Endothelial cell of umbilical vein (primary cell): ENCODE data around the gene SDC4.

Experiments used
- CTCF ChIP-seq, 2 donors: IDR thresholded peaks; 1 replicate in 1 of 2; 2 replicates in 1 of 2; pipeline ENCODE4 v1.5.1; 2011; ENCODE audit warnings: low read length in 2 of 2, mild to moderate bottlenecking in 2 of 2, moderate library complexity in 2 of 2, control low read depth in 1 of 2, inconsistent platforms in 1 of 2, low read depth in 1 of 2; ENCODE audit not compliant: insufficient read depth in 1 of 2; ENCODE audit errors: extremely low read depth in 1 of 2
- POLR2A ChIP-seq: IDR thresholded peaks from 2 replicates; pipeline ENCODE4 v1.6.1; 2012; ENCODE audit warnings: low read depth, mild to moderate bottlenecking, control low read depth, low read length

GRCh38 chr20:45308117-45308778 lies 40.0 kb downstream of the SDC4 start, which contains the start of gene MATN4:
- TF ChIP-seq POLR2A (no peak), CTCF (IDR thresholded peaks at IDR 0.05; ENCODE audit: extremely low read depth in 1 of 2, insufficient read depth in 1 of 2, low read depth in 1 of 2, low read length in 2 of 2) (no peak)
